Neutrophil (primary cell): ENCODE results near the gene TIPARP.

Source experiments
- H3K27ac ChIP-seq: fragments of 200-600 bp; sonication (generic); 2 replicates; pipeline ENCODE4 v1.5.1; 2016; ENCODE audit warnings: mild to moderate bottlenecking, moderate library complexity
- H3K27me3 ChIP-seq: fragments of 200-600 bp; sonication (generic); 2 replicates; pipeline ENCODE4 v1.6.0; 2016; ENCODE audit warnings: mild to moderate bottlenecking
- H3K36me3 ChIP-seq: fragments of 200-600 bp; sonication (generic); 2 replicates; pipeline ENCODE4 v1.5.1; 2017
- H3K4me1 ChIP-seq, 2 experiments: fragments of 200-600 bp in 1 of 2; sonication (generic) in 1 of 2; 1 replicate in 1 of 2; 2 replicates in 1 of 2; pipeline versions ENCODE4 v1.5.1 to v1.6.1; 2013 to 2016; ENCODE audit warnings: low read depth in 1 of 2, low read length in 1 of 2, mild to moderate bottlenecking in 1 of 2, moderate library complexity in 1 of 2; ENCODE audit not compliant: control insufficient read depth in 1 of 2, insufficient read depth in 1 of 2
- H3K4me3 ChIP-seq, 2 experiments: fragments of 200-600 bp in 1 of 2; sonication (generic) in 1 of 2; 1 replicate in 1 of 2; 2 replicates in 1 of 2; pipeline ENCODE4 v1.5.1; 2013 to 2016; ENCODE audit warnings: low read depth in 1 of 2, low read length in 1 of 2, mild to moderate bottlenecking in 1 of 2, moderate library complexity in 1 of 2
- H3K9me3 ChIP-seq: fragments of 200-600 bp; sonication (generic); 2 replicates; pipeline ENCODE4 v1.5.1; 2016
- CTCF ChIP-seq: fragments of 200-600 bp; sonication (generic); IDR thresholded peaks from 2 replicates; pipeline ENCODE4 v1.5.1; 2016; ENCODE audit warnings: antibody characterized with exemption

TIPARP gene

GRCh38 chr3:156674046-156674910 lies at the start of gene TIPARP:
TIPARP (plus strand) TSS chr3:156674590; CDS start chr3:156677698, 3,108 bp downstream.
- Histone ChIP-seq H3K4me3 (peak within 1 kb of the TSS; percentile 86 to 93), H3K4me1 (peaks cover 33 to 42% of the 10 kb centered on the region in 2 experiments), H3K27ac (peak within 1 kb of the TSS; percentile 94), H3K27me3 (no peaks in the 10 kb centered on the region), H3K9me3 (no peaks in the 10 kb centered on the region), H3K36me3 (peaks cover 11% of the 10 kb centered on the region)
- TF ChIP-seq CTCF = peak; percentile 69

GRCh38 chr3:156626104-156626503 lies 48.3 kb upstream of the TIPARP start:
- no peak for TF ChIP-seq CTCF
- H3K4me3 ChIP-seq = no peak overlapping the region
- H3K9me3 ChIP-seq = no peaks in the 10 kb centered on the region
- H3K36me3 ChIP-seq = no peaks in the 10 kb centered on the region
- H3K27me3 ChIP-seq = no peaks in the 10 kb centered on the region
- no peak overlapping the region for H3K27ac ChIP-seq
- no peaks in the 10 kb centered on the region for H3K4me1 ChIP-seq

- H3K36me3 ChIP-seq = no peaks in the 10 kb centered on the region
- no peak overlapping the region for H3K27ac ChIP-seq
- no peaks in the 10 kb centered on the region for H3K27me3 ChIP-seq
- H3K4me3 ChIP-seq = no peak overlapping the region
- H3K9me3 ChIP-seq = no peaks in the 10 kb centered on the region
- no peaks in the 10 kb centered on the region for H3K4me1 ChIP-seq
- no peak for TF ChIP-seq CTCF
Measured at GRCh38 chr3:156627946-156628569, 46.3 kb upstream of the TIPARP start.

- Histone ChIP-seq H3K4me1 (no peaks in the 10 kb centered on the region), H3K9me3 (no peaks in the 10 kb centered on the region)
Measured at GRCh38 chr3:156628836-156629618, 45.4 kb upstream of the TIPARP start.

More at GRCh38 chr3:156628836-156629618, 45.4 kb upstream of the TIPARP start:
- H3K4me3 ChIP-seq = no peak overlapping the region
- no peak overlapping the region for H3K27ac ChIP-seq
- no peak for TF ChIP-seq CTCF
- no peaks in the 10 kb centered on the region for H3K36me3 ChIP-seq
- no peaks in the 10 kb centered on the region for H3K27me3 ChIP-seq
